T-helper 1 cell treated with Interleukin-12 subunit alpha and Interleukin-12 subunit beta and Interleukin-4 antibody, amounts not matched to agents 30 ng/mL and 1 ng/mL, for 36 hours (primary cell): ENCODE results near the gene GASK1B. TPM values are rescaled to one million over a fixed set of nuclear protein-coding genes. Genes with fewer than 3 reads are reported as not detected.

Experiments
- intact Hi-C: fragments of 100-400 bp; cut with micrococcal nuclease; formaldehyde crosslinking; loops from one replicate; pipeline ENCODE4 v1.15.1; 2024
- total RNA-seq: library from RNA; stranded (reverse); gene quantifications from 2 replicates; pipeline ENCODE4 v1.2.3, GENCODE V29; 2022

The GASK1B gene
- total RNA-seq, 1 donor from 2014 or later = not detected

DNA sequence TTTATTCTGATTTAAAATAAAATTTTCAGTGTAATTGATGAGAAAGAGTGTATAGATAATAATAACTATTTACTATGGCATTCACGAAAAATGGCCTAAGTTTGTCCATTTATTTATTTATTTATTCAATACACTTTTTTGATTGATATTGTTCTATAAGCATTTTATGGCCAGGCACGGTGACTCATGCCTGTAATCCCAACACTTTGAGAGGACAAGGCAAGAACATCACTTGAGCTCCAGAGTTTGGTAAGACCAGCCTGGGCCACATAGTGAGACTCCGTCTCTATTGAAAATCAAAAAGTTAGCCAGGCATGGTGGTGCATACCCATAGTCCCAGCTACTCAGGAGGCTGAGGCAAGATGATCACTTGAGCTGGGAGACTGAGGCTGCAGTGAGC, 25.7 kb downstream of the GASK1B start:
- intact Hi-C loops = no loop called here

DNA sequence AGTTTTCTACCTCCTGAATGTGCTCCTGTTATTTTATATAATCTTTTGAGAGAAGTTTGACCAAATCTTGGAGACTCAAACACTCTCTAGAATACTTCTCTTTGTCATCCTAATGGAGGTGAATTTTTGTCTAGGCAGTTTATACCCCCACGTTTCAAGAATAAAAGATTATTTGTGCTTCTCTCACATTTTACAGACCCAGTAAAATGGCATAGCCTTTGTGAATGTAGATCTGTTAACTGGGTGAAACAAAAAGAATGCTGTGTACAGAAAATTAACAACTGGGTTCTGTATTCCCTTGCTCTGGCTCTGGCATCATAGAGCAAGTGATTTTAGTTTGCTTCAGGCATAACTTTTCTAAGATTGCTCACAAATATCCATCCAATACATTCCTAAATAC, 26.1 kb downstream of the GASK1B start:
- intact Hi-C loops = no loop called here

DNA sequence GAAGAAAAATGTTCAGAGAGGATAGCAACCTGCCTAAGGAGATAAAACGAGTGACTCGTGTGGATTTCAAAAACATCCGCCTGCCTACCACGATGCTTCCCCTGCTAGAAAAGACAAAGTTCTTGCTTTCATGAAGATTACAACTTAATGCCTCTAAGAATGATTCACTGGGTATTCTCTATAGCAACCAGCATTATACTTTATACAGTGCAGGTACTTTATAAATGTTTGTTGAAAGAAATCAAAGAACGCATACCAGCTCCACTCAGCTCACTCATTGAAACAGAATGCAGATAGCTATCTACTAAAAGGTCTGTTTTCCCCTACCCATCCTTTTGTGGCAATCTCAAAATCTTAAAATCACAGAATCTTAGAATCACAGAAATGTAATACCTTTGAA, 33.7 kb downstream of the GASK1B start:
- intact Hi-C loops = no loop called here

DNA sequence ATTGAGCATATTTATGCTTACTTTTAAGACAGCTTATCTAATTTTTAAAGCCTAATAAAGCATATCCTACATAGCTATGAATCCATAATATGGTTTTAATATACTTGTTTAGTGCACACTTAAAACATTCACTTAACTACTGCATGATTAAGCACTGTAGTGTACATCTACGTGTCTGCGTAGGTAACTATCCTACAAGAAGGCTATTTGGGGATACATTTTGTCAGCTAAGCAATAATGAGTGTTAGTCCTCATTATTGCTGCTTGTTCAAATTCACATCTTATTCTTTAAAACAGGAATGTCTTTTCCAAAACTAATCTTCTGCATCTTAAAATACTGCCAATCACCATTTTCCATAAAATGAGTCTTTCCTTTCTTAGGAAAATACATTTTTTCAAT, 38.6 kb downstream of the GASK1B start:
- intact Hi-C loops = no loop called here

DNA sequence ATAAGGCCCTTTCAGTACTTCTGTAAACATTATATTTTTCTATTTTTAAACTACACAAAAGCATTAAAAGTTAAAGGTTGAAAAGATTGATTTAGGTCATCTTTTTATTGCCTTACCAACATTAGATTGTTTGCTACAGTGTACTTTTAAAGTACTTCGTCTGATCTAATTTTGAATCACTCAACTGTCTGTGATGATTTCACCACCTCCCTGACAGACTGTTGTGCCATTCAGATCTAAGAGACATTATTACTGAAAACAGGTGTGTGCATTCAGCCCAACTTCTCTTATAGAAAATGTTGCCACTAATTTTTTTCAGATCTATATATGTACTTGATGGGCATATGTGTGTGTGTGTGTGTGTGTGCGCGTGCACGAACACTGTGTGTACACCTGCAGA, 39.3 kb downstream of the GASK1B start:
- intact Hi-C loops = no loop called here

DNA sequence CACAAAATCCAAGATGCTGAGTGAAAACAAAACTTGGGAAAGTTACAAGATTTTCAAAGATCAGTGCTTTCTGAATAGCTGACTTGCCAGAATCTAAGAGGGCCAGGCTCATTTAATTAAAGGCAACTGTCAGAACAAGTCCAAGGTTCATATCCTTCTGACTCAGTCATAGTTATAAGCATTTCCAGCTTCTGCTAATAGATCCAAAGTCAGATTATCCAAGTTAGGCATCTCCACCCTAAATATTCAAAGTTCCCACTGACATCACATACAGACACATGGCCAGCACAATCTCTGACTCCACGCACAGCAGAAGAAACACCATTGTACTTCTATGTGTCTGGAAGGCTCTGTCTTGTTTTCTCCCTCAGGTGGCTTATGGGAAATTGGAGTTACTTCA, 41.8 kb downstream of the GASK1B start:
- intact Hi-C loops = no loop called here

DNA sequence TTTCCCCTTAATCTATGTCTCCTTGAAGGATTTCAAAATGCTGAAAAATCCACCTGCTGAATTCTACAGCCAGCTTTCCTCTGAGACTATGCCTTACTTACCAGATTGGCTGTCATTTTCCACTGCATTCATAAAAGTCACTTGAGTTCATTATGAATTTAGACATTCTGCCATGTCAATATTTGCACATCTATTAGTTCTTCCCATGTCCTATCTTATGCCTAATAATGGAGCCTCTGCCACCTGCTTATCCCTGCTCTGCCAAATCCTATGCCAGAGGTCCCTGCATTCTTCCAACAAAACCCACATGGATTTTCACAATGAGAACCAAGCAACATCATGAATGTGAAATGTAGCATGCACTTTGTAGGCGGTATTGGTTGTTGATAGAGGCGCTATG, 42.6 kb downstream of the GASK1B start:
- intact Hi-C loops = no loop called here

DNA sequence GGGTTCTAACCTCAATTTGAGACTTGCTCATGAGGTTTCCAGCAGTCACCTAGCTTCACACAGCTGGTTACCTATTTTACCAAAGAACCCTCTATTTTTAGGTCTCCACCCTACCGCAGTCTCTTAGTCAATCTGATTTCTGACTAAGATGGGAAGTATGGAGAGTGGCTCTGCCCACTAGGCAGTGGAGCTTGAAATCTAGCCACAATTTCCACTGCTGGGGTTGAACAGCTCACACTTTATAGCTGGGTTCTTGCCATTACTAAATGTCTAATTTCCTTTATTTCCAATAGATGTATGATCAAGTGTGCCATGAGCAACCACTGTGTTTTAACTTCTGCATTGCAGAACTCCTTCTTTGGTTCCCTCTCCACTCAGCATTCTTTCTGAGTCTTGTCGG, 43.1 kb downstream of the GASK1B start:
- intact Hi-C loops = no loop called here

DNA sequence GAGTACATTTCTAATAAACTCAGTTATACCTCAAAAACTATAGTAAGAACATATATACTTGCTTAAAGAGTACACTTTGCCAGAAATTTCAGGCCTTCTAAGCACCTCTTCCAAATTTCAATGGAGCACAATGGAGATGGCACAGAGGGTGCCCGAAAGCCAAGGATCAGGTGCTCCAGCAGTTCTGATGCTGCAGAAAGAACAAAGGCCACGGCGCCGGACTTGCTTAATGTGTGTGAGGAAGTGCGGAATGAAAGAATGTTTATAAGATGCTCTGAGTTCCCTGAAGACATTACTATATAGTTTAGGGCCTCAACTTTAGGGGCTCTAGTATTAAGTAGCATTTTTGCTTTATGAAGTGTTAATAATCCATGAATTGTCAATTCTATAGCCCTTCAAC, 44.3 kb downstream of the GASK1B start:
- intact Hi-C loops = no loop called here

DNA sequence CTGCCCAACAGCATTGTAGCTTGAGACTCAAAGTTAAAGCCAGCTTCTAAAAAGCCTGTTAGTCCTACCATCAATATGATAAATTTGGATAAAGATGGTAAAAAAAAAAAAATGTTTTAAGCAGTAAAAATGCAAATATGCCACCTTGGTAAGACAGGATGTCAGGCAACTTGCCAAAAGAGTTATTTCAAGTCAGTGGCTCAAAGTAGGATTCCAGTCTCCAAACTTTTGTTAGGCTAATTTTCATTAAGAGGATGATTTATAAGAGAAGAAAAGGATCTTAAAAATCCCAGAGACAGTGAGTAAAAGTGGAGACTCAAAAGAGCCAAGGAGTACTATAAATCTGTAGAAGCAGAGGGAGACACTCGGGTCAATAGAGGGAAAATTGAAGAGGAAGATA, 47.5 kb downstream of the GASK1B start:
- intact Hi-C loops = no loop called here

Other genes starting within 250 kb of the GASK1B start
- gene TMEM144, start 37.5 kb upstream of the GASK1B start, total RNA-seq = 0.39 TPM in 1 of 2 replicates, not detected in the other